Stimulated activated memory B cell treated with anti-CD40 and anti-IgM and Interleukin-4, amounts not matched to agents 10 μg/mL and 1 μg/mL and 100 μg/mL, for 72 hours (primary cell): Measurements from ENCODE around the gene UBE2U.
A peak's percentile ranks its signal among the peaks of the same experiment; 100 is the strongest.

Experiments
- ATAC-seq: fragments of 150-1000 bp; cut with Tn5 transposase; 2 replicates; pipeline ENCODE4 v1.10.0; 2021
- H3K27ac Mint-ChIP-seq: one replicate; pipeline ENCODE4 v1.8.0; 2022; ENCODE audit warnings: mild to moderate bottlenecking, mixed read lengths
- H3K27me3 Mint-ChIP-seq: one replicate; pipeline ENCODE4 v1.8.0; 2022; ENCODE audit warnings: mixed read lengths
- H3K36me3 Mint-ChIP-seq: one replicate; pipeline ENCODE4 v1.8.0; 2022; ENCODE audit warnings: mixed read lengths
- H3K4me1 Mint-ChIP-seq: one replicate; pipeline ENCODE4 v1.8.0; 2022; ENCODE audit warnings: mixed read lengths
- H3K4me3 Mint-ChIP-seq: one replicate; pipeline ENCODE4 v1.8.0; 2022; ENCODE audit warnings: mild to moderate bottlenecking, moderate library complexity, mixed read lengths
- H3K9me3 Mint-ChIP-seq: one replicate; pipeline ENCODE4 v1.8.0; 2022; ENCODE audit warnings: mixed read lengths

The UBE2U gene

GRCh38 chr1:64182207-64182606 lies 21.2 kb upstream of the UBE2U start:
- peaks cover 7% of the 10 kb centered on the region for H3K4me1 Mint-ChIP-seq
- H3K9me3 Mint-ChIP-seq = no peaks in the 10 kb centered on the region
- no peak overlapping the region for H3K4me3 Mint-ChIP-seq
- no peak overlapping the region for H3K27ac Mint-ChIP-seq
- ATAC-seq = no peak
- no peaks in the 10 kb centered on the region for H3K27me3 Mint-ChIP-seq
- H3K36me3 Mint-ChIP-seq = no peaks in the 10 kb centered on the region

DNA sequence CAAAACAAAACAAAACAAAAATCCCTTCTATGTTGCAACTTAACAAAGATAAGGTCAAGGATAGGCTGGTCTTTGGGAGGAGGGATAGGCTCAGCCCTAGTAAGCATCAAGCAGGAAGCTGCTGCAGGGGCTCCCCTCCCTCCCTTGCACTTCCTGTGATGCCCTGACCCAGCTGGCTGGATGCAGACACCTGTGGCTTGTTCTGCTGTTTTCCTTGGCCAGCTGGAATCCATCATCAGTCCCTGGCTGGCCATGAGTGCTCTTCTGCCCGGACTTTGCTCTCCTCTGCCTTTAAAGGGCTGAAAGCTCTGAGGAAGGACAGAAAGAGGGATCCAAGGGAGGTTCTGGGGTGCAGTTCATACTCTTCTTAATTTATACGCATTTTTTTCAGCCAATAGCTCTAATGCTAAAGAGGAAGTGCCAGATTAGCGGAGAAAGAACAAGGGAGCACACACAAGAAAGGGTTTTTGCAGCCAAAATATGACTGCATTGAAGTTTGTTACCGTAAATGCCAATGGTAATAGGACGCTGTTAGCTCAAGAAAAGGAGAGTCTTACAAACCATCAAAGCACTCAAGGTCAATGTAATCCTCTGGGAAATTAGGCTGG lies 19.9 kb upstream of the UBE2U start:
- H3K4me1 Mint-ChIP-seq = peaks cover 7% of the 10 kb centered on the region
- no peak overlapping the region for H3K27ac Mint-ChIP-seq
- no peak for ATAC-seq

GRCh38 chr1:64184003-64184440 lies 19.4 kb upstream of the UBE2U start:
- ATAC-seq = no peak
- H3K4me3 Mint-ChIP-seq = no peak overlapping the region
- no peaks in the 10 kb centered on the region for H3K9me3 Mint-ChIP-seq
- H3K27ac Mint-ChIP-seq = no peak overlapping the region
- no peaks in the 10 kb centered on the region for H3K36me3 Mint-ChIP-seq
- H3K4me1 Mint-ChIP-seq = peaks cover 7% of the 10 kb centered on the region
- H3K27me3 Mint-ChIP-seq = peaks cover 9% of the 10 kb centered on the region

More for the DNA sequence above, 19.9 kb upstream of the UBE2U start:
- H3K4me3 Mint-ChIP-seq = no peak overlapping the region
- H3K36me3 Mint-ChIP-seq = no peaks in the 10 kb centered on the region
- peaks cover 9% of the 10 kb centered on the region for H3K27me3 Mint-ChIP-seq
- no peaks in the 10 kb centered on the region for H3K9me3 Mint-ChIP-seq

GRCh38 chr1:64186138-64186897 lies 17.1 kb upstream of the UBE2U start:
- peaks cover 7% of the 10 kb centered on the region for H3K4me1 Mint-ChIP-seq

DNA sequence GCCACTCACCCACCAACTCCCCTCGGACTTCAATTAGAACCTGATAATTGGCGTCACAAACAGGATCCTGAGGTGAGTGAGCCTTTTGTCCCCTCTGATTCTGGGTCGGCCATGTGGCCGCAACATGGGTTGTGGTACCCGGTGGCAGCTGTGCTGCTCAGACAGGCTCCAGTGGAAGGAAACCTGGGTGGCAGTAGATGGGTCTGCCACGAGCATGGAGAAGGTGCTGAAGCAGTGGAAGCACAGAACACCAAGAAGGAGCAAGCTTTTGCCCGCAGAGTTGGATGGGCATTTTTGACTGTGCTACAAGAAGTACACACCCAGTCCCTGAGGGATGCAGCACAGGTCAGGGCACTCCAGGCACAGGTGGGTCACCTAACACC lies 16.5 kb upstream of the UBE2U start:
- Mint-ChIP-seq H3K27me3 (peaks cover 9% of the 10 kb centered on the region), H3K4me3 (no peak overlapping the region), H3K9me3 (no peaks in the 10 kb centered on the region), H3K4me1 (peaks cover 7% of the 10 kb centered on the region), H3K27ac (no peak overlapping the region), H3K36me3 (no peaks in the 10 kb centered on the region)
- no peak for ATAC-seq

More at GRCh38 chr1:64186138-64186897, 17.1 kb upstream of the UBE2U start:
- H3K4me3 Mint-ChIP-seq = no peak overlapping the region
- peaks cover 9% of the 10 kb centered on the region for H3K27me3 Mint-ChIP-seq
- no peak overlapping the region for H3K27ac Mint-ChIP-seq
- no peaks in the 10 kb centered on the region for H3K9me3 Mint-ChIP-seq
- ATAC-seq = no peak
- H3K36me3 Mint-ChIP-seq = no peaks in the 10 kb centered on the region

DNA sequence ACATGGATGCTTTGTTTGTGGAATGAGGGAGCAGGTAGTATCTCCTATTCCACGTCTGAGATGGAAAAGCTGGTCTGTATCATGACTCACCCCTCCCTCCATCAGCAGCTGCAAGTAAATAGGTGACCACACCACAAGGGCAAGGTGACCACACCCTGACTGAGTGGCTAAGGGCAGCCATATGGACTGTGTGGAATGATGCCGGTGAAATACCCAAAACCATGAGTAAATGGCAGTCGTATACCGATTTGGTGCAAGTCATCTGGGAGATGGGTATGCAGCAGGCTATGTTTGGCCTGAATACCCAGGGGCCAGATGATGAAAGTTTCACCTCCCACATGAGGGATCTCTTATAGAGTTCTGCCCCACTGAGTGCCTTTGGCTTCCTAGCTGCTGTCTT lies 15.8 kb upstream of the UBE2U start:
- Mint-ChIP-seq H3K9me3 (no peaks in the 10 kb centered on the region), H3K27me3 (peaks cover 9% of the 10 kb centered on the region), H3K36me3 (no peaks in the 10 kb centered on the region), H3K4me3 (no peak overlapping the region), H3K27ac (no peak overlapping the region), H3K4me1 (peaks cover 7% of the 10 kb centered on the region)
- no peak for ATAC-seq

- Mint-ChIP-seq H3K27ac (no peak overlapping the region), H3K27me3 (peaks cover 9% of the 10 kb centered on the region), H3K4me3 (no peak overlapping the region), H3K4me1 (peaks cover 4% of the 10 kb centered on the region), H3K36me3 (no peaks in the 10 kb centered on the region), H3K9me3 (no peaks in the 10 kb centered on the region)
- peak; percentile 5 for ATAC-seq
These were observed 11.1 kb upstream of the UBE2U start for GRCh38 chr1:64192290-64192689.

GRCh38 chr1:64194168-64195080 lies 9.0 kb upstream of the UBE2U start:
- no peaks in the 10 kb centered on the region for H3K36me3 Mint-ChIP-seq
- H3K27ac Mint-ChIP-seq = peak overlapping the region; percentile 38
- H3K9me3 Mint-ChIP-seq = no peaks in the 10 kb centered on the region
- no peak overlapping the region for H3K4me3 Mint-ChIP-seq
- ATAC-seq = peak; percentile 52
- no peaks in the 10 kb centered on the region for H3K27me3 Mint-ChIP-seq
- H3K4me1 Mint-ChIP-seq = peaks cover 4% of the 10 kb centered on the region

GRCh38 chr1:64195081-64195395 lies 8.4 kb upstream of the UBE2U start:
- ATAC-seq = no peak
- no peak overlapping the region for H3K4me3 Mint-ChIP-seq
- peak overlapping the region; percentile 38 for H3K27ac Mint-ChIP-seq
- peaks cover 4% of the 10 kb centered on the region for H3K4me1 Mint-ChIP-seq
- H3K36me3 Mint-ChIP-seq = no peaks in the 10 kb centered on the region
- H3K27me3 Mint-ChIP-seq = no peaks in the 10 kb centered on the region
- no peaks in the 10 kb centered on the region for H3K9me3 Mint-ChIP-seq

- Mint-ChIP-seq H3K4me3 (no peak overlapping the region), H3K4me1 (peaks cover 4% of the 10 kb centered on the region), H3K36me3 (no peaks in the 10 kb centered on the region), H3K27me3 (no peaks in the 10 kb centered on the region), H3K27ac (no peak overlapping the region), H3K9me3 (no peaks in the 10 kb centered on the region)
- ATAC-seq = no peak
These were observed 7.2 kb upstream of the UBE2U start for GRCh38 chr1:64196074-64196870.

- no peak overlapping the region for H3K4me3 Mint-ChIP-seq
- no peak for ATAC-seq
- peaks cover 1% of the 10 kb centered on the region for H3K27me3 Mint-ChIP-seq
- peaks cover 4% of the 10 kb centered on the region for H3K4me1 Mint-ChIP-seq
- no peak overlapping the region for H3K27ac Mint-ChIP-seq
- H3K36me3 Mint-ChIP-seq = no peaks in the 10 kb centered on the region
- no peaks in the 10 kb centered on the region for H3K9me3 Mint-ChIP-seq
These were observed 6.3 kb upstream of the UBE2U start for GRCh38 chr1:64197076-64197475.

DNA sequence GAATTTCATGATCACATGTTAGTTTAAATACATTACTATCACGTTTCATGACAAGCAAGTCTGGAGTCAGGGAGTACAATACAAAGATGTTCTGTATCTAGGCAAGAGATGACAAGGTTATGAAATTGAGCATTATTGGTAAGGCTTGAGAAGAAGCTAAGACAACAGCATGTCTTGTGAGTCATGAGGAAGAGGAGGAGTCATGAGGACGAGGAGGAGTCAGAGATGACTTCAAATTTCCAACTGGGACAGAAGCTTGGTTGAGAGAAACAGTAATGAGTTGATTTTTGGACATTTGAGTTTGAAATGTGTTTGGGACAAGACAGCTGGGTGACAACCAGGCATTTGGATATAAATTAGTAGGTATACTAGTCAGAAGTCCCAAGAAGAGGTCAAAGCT lies 4.3 kb upstream of the UBE2U start:
- Mint-ChIP-seq H3K4me1 (peaks cover 2% of the 10 kb centered on the region), H3K4me3 (no peak overlapping the region), H3K9me3 (no peaks in the 10 kb centered on the region), H3K27ac (no peak overlapping the region), H3K36me3 (no peaks in the 10 kb centered on the region), H3K27me3 (peaks cover 18% of the 10 kb centered on the region)
- no peak for ATAC-seq

GRCh38 chr1:64200064-64200463 lies 3.4 kb upstream of the UBE2U start:
- Mint-ChIP-seq H3K27me3 (peaks cover 18% of the 10 kb centered on the region), H3K9me3 (no peaks in the 10 kb centered on the region), H3K4me1 (no peaks in the 10 kb centered on the region), H3K36me3 (no peaks in the 10 kb centered on the region), H3K4me3 (no peak overlapping the region), H3K27ac (no peak overlapping the region)
- no peak for ATAC-seq

DNA sequence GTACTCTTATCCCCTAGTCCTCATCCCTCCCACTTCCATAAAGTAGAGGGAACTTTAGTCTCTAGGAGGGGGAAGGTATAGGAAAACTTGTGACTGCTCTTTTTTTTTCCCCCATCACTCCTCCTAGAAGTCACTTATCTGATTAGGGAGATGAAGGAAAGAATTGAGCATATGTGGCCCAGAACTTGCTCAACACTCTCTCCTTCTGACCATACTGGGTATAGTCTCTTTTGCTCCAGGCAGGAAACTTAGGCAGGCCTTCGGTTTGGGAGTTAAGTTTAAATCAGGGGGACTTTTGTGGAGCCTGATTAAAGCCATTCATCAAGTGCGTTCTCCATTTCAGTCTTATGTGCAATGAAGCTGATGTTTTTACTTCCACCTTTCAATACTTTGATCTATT lies 5.8 kb downstream of the UBE2U start:
- ATAC-seq = no peak
- Mint-ChIP-seq H3K4me3 (no peak overlapping the region), H3K36me3 (no peaks in the 10 kb centered on the region), H3K27me3 (peaks cover 12% of the 10 kb centered on the region), H3K4me1 (no peaks in the 10 kb centered on the region), H3K9me3 (no peaks in the 10 kb centered on the region), H3K27ac (no peak overlapping the region)

GRCh38 chr1:64212031-64212430 lies 8.6 kb downstream of the UBE2U start:
- Mint-ChIP-seq H3K9me3 (no peaks in the 10 kb centered on the region), H3K27me3 (peaks cover 7% of the 10 kb centered on the region), H3K4me1 (no peaks in the 10 kb centered on the region), H3K27ac (no peak overlapping the region), H3K4me3 (no peak overlapping the region), H3K36me3 (no peaks in the 10 kb centered on the region)
- no peak for ATAC-seq
